ENCODE measurements around the gene ZNHIT2.

Gene ZNHIT2

DNA sequence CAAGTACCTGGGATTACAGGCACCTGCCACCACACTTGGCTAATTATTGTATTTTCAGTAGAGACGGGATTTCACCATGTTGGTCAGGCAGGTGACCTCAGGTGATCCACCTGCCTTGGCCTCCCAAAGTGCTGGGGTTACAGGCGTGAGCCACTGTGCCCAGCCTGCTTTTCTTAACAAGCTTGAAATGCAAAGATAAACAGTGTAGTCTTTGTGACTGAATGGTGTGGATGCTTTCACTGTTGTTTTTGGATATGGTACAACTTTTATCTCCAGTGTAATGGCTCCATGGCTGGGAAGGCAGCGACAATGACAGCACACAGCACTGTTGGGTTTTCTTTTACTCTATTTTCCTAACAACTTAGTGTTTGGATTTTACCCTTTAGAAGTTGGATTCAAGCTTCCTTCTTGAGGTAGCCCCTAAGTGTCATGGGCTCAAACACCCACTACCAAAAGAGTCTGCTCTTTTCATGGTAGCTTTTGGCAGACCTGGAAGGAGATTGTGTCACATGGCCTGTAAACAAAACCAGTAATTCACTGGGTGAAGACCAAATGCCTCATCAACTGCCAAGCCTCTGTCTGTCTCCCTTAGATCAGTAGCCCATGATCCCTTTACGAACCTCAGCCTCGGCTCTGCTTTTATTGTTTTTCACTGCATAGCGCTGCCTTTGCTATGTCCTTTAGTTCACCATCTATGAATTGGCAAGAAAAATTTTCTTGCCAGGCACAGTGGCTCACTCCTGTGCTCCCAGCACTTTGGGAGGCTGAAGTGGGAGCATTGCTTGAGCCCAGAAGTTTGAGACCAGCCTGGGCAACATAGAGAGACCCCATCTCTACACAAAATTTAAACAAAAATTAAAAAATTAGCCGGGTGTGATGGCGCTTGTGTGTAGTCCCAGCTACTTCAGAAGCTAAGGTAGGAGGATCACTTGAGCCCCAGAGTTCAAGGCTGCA, 15.1 kb downstream of the ZNHIT2 start:
- Histone ChIP-seq H3K36me3 (no peaks in the 10 kb centered on the region), H3K4me1 (no peaks in the 10 kb centered on the region), H3K27me3 (no peaks in the 10 kb centered on the region), H3K4me3 (ENCODE audit: low read depth, low read length) (no peak overlapping the region), H3K9me3 (no peaks in the 10 kb centered on the region)
- TF ChIP-seq, protein P1, sequence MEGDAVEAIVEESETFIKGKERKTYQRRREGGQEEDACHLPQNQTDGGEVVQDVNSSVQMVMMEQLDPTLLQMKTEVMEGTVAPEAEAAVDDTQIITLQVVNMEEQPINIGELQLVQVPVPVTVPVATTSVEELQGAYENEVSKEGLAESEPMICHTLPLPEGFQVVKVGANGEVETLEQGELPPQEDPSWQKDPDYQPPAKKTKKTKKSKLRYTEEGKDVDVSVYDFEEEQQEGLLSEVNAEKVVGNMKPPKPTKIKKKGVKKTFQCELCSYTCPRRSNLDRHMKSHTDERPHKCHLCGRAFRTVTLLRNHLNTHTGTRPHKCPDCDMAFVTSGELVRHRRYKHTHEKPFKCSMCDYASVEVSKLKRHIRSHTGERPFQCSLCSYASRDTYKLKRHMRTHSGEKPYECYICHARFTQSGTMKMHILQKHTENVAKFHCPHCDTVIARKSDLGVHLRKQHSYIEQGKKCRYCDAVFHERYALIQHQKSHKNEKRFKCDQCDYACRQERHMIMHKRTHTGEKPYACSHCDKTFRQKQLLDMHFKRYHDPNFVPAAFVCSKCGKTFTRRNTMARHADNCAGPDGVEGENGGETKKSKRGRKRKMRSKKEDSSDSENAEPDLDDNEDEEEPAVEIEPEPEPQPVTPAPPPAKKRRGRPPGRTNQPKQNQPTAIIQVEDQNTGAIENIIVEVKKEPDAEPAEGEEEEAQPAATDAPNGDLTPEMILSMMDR (IDR thresholded peaks at IDR 0.05; ENCODE audit: low read depth, low read length) = no peak
- no peak for DNase-seq

DNA sequence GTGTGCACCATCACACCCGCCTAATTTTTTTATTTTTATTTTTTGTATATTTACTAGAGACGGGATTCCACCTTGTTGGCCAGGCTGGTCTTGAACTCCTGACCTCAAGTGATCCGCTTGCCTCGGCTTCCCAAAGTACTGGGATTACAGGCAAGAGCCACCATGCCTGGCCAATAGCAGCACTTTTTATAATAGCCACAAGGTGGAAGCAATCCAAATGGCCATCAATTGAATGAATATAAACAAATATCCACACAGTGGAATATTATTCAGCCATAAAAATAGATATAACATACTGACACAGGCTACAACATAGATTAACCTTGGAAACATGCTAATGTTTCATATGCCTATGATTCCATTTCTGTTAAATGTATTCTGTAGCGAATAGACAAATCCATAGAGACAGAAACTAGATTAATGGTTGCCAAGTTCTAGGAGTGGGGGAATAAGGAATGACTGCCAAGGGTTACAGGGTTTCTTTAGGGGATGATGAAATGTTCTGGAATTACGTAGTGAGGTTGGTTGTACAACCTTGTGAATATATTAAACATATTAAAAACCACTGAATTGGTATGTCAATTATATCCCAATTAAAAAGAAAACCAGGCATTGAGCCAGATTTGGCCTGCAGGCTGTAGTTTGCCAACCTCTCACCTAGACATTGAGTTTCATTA, 16.7 kb downstream of the ZNHIT2 start:
- TF ChIP-seq, protein P1 (IDR thresholded peaks at IDR 0.05; ENCODE audit: low read depth, low read length) = no peak
- Histone ChIP-seq H3K9me3 (no peaks in the 10 kb centered on the region), H3K4me3 (ENCODE audit: low read depth, low read length) (no peak overlapping the region), H3K4me1 (no peaks in the 10 kb centered on the region), H3K36me3 (no peaks in the 10 kb centered on the region), H3K27me3 (no peaks in the 10 kb centered on the region)
- DNase-seq = no peak

DNA sequence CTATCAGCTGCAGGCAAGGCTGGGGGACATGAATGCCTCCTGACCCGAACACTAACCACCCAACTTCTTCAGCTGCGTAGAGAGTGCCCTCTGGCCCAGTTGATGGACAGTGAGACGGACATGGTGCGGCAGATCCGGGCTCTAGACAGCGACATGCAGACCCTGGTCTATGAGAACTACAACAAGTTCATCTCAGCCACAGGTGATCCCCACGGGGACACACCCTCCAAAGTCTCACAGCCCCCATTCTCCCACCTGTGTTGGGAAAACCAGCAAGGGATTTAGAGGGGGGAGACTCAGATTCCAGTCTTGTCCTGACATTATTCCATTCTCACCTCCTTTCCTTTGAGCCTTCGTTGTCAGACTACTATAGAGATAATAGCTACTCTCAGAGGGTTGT, 20.6 kb downstream of the ZNHIT2 start:
- TF ChIP-seq, protein P1 (IDR thresholded peaks at IDR 0.05; ENCODE audit: low read depth, low read length) = no peak
- Histone ChIP-seq H3K36me3 (no peaks in the 10 kb centered on the region), H3K4me1 (no peaks in the 10 kb centered on the region), H3K27me3 (no peaks in the 10 kb centered on the region), H3K4me3 (ENCODE audit: low read depth, low read length) (peak overlapping the region; percentile 69; the same call in 1 of the 2 replicates), H3K9me3 (no peaks in the 10 kb centered on the region)
- no peak for DNase-seq

DNA sequence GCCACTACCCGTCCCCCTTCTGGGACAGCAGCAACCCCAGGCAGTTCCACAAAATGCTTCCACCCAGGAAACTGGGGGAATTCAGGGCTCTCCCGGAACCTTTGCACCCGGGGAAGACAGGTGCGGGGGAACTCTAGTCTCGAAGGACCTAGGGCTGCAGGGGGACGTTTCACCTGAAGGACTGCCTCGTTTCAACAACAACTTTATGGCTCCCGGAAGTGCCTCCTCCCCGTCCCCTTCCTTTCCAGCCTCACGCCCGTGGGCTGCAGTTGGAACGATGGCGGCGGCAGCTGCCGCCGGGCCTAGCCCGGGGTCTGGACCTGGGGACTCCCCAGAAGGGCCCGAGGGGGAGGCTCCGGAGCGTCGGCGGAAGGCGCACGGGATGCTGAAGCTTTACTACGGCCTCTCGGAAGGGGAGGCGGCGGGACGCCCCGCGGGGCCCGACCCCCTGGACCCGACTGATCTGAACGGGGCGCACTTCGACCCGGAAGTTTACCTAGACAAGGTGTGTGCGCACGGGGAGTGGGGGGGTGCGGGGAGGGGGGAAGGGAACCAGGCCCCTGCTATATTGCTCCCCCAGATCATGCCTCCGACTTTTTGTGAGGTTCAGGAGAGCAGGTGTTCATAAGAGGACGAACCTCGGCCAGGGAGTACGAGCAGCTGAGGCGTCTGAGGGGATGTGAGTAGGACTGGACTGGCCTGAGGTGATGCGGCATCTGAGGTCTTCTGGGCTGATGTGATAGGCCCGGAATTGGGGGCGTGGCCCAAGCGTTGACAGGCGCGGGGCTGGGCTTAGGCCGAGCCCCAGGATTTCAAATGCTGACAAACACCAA, 21.3 kb downstream of the ZNHIT2 start, which contains the start of gene VPS51:
TSS of gene VPS51 (plus strand) at position 241 of the 833 bp plus-strand sequence. CDS start at position 278, 37 bp downstream.
- DNase-seq = peak; percentile 80
- Histone ChIP-seq H3K36me3 (no peaks in the 10 kb centered on the region), H3K4me3 (ENCODE audit: low read depth, low read length) (peak within 1 kb of the TSS; percentile 69), H3K9me3 (no peaks in the 10 kb centered on the region), H3K27me3 (no peaks in the 10 kb centered on the region), H3K4me1 (no peaks in the 10 kb centered on the region)
- TF ChIP-seq, protein P1 (IDR thresholded peaks at IDR 0.05; ENCODE audit: low read depth, low read length) = no peak

DNA sequence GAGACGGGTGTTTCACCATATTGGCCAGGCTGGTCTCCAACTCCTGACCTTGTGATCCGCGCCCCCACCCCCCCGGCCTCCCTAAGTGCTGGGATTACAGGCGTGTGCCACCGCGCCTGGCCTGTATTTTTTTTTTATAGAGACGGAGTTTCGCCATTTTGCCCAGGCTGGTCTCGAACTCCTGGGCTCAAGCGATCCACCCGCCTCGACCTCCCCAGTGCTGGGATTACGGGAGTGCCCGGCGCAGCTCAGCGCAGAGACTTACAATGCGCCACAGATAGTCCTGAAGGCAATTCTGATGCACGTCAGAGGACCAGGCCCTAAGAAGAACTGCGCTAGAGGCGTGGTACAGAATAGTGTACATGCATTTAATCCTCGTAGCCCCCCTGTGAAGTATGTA, 22.1 kb downstream of the ZNHIT2 start:
- Histone ChIP-seq H3K36me3 (no peaks in the 10 kb centered on the region), H3K4me3 (ENCODE audit: low read depth, low read length) (no peak overlapping the region; the same call in 1 of the 2 replicates), H3K9me3 (no peaks in the 10 kb centered on the region), H3K27me3 (no peaks in the 10 kb centered on the region), H3K4me1 (no peaks in the 10 kb centered on the region)
- TF ChIP-seq, protein P1 (IDR thresholded peaks at IDR 0.05; ENCODE audit: low read depth, low read length) = no peak
- DNase-seq = no peak

All from BE2C (cell line).